ENCODE measurements around the gene TUBB6. TPM values are rescaled to one million over a fixed set of nuclear protein-coding genes. Genes with fewer than 3 reads are reported as not detected.
A peak's percentile ranks its signal among the peaks of the same experiment; 100 is the strongest.

TUBB6 gene
- total and polyA plus RNA-seq, 2 of the 13 experiments (the other 11 are each of a cell fraction or from before 2014, with no cell fraction given): 9.9 to 28.6 TPM

DNA sequence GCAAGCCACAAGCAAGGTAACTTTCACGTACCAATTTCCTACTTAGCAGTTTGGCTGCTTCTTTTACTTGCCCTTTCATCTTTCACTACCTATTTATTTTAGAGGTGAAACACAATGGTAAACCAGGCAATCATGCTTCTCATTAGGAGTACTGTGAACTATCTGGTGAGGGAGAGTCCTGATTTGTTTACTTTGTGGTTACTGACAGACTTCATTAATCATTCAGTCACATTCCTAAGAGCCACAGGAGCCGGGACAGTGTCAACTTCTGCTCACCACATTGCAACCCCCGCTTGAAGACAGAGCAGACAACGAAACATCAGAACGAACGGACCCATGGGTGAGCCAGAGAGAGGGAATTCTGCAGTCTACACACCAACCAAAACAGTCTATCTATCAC, 28.8 kb downstream of the TUBB6 start (continued):
- TF ChIP-seq ZNF251 (CRISPR knock-in tag; IDR thresholded peaks at IDR 0.05): no peak
- no peak for TF ChIP-seq ZNF724P (CRISPR knock-in tag; IDR thresholded peaks at IDR 0.05; ENCODE audit: borderline replicate concordance)
- TF ChIP-seq SNRNP70 (IDR thresholded peaks at IDR 0.05; ENCODE audit: low read depth, low read length): no peak
- TF ChIP-seq ZNF557 (CRISPR knock-in tag; IDR thresholded peaks at IDR 0.05): no peak
- no peak for TF ChIP-seq XRCC5 (optimal IDR thresholded peaks at IDR 0.05; ENCODE audit: low read length)
- TF ChIP-seq, protein P1, sequence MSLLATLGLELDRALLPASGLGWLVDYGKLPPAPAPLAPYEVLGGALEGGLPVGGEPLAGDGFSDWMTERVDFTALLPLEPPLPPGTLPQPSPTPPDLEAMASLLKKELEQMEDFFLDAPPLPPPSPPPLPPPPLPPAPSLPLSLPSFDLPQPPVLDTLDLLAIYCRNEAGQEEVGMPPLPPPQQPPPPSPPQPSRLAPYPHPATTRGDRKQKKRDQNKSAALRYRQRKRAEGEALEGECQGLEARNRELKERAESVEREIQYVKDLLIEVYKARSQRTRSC (CRISPR knock-in tag; IDR thresholded peaks at IDR 0.05; ENCODE audit: low read depth): no peak
- no peak for TF ChIP-seq HMGXB3 (CRISPR knock-in tag; IDR thresholded peaks at IDR 0.05; ENCODE audit: borderline replicate concordance)
- TF ChIP-seq ZBTB2 (CRISPR knock-in tag; IDR thresholded peaks at IDR 0.05; ENCODE audit: low read depth): no peak
- TF ChIP-seq ELF3 (CRISPR knock-in tag; IDR thresholded peaks at IDR 0.05): no peak
- TF ChIP-seq HNRNPH1 (optimal IDR thresholded peaks at IDR 0.05; ENCODE audit: low read depth, low read length): no peak
- TF ChIP-seq, protein P2, sequence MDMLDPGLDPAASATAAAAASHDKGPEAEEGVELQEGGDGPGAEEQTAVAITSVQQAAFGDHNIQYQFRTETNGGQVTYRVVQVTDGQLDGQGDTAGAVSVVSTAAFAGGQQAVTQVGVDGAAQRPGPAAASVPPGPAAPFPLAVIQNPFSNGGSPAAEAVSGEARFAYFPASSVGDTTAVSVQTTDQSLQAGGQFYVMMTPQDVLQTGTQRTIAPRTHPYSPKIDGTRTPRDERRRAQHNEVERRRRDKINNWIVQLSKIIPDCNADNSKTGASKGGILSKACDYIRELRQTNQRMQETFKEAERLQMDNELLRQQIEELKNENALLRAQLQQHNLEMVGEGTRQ (IDR thresholded peaks at IDR 0.05; ENCODE audit: low read depth, low read length): no peak
- TF ChIP-seq, protein P2 (CRISPR knock-in tag; IDR thresholded peaks at IDR 0.05; ENCODE audit: borderline replicate concordance): no peak
- TF ChIP-seq, protein P3, sequence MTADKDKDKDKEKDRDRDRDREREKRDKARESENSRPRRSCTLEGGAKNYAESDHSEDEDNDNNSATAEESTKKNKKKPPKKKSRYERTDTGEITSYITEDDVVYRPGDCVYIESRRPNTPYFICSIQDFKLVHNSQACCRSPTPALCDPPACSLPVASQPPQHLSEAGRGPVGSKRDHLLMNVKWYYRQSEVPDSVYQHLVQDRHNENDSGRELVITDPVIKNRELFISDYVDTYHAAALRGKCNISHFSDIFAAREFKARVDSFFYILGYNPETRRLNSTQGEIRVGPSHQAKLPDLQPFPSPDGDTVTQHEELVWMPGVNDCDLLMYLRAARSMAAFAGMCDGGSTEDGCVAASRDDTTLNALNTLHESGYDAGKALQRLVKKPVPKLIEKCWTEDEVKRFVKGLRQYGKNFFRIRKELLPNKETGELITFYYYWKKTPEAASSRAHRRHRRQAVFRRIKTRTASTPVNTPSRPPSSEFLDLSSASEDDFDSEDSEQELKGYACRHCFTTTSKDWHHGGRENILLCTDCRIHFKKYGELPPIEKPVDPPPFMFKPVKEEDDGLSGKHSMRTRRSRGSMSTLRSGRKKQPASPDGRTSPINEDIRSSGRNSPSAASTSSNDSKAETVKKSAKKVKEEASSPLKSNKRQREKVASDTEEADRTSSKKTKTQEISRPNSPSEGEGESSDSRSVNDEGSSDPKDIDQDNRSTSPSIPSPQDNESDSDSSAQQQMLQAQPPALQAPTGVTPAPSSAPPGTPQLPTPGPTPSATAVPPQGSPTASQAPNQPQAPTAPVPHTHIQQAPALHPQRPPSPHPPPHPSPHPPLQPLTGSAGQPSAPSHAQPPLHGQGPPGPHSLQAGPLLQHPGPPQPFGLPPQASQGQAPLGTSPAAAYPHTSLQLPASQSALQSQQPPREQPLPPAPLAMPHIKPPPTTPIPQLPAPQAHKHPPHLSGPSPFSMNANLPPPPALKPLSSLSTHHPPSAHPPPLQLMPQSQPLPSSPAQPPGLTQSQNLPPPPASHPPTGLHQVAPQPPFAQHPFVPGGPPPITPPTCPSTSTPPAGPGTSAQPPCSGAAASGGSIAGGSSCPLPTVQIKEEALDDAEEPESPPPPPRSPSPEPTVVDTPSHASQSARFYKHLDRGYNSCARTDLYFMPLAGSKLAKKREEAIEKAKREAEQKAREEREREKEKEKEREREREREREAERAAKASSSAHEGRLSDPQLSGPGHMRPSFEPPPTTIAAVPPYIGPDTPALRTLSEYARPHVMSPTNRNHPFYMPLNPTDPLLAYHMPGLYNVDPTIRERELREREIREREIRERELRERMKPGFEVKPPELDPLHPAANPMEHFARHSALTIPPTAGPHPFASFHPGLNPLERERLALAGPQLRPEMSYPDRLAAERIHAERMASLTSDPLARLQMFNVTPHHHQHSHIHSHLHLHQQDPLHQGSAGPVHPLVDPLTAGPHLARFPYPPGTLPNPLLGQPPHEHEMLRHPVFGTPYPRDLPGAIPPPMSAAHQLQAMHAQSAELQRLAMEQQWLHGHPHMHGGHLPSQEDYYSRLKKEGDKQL (CRISPR knock-in tag; IDR thresholded peaks at IDR 0.05; ENCODE audit: low read depth): peak; percentile 79; the same call in 1 of the 2 replicates
- TF ChIP-seq ZNF839 (CRISPR knock-in tag; IDR thresholded peaks at IDR 0.05; ENCODE audit: borderline replicate concordance): no peak
- no peak for TF ChIP-seq CHD4 (IDR thresholded peaks at IDR 0.05; ENCODE audit: borderline replicate concordance, low read length)
- no peak for TF ChIP-seq ZNF660 (CRISPR knock-in tag; IDR thresholded peaks at IDR 0.05; ENCODE audit: borderline replicate concordance, low read depth)

Data from HepG2 (cell line).